GM12878 (cell line): Measurements from ENCODE around the gene COMMD7. TPM values are rescaled to one million over a fixed set of nuclear protein-coding genes. Genes with fewer than 3 reads are reported as not detected.

Experiments used
- CREM ChIP-seq: IDR thresholded peaks from 2 replicates; pipeline ENCODE4 v1.6.1; 2014; ENCODE audit warnings: antibody characterized with exemption, low read depth
- GATAD2B ChIP-seq: fragments of 450-650 bp; conservative IDR thresholded peaks from 2 replicates; pipeline ENCODE4 v1.6.1; 2017; ENCODE audit warnings: low read depth, mild to moderate bottlenecking, moderate library complexity
- JUND ChIP-seq: IDR thresholded peaks from 2 replicates; pipeline ENCODE4 v1.6.1; 2012; ENCODE audit warnings: low read depth, mild to moderate bottlenecking, low read length, improper control_type of control experiment, moderate library complexity
- KLF5 ChIP-seq: fragments of 450-650 bp; IDR thresholded peaks from 2 replicates; pipeline ENCODE4 v1.6.1; 2014; ENCODE audit warnings: mild to moderate bottlenecking; ENCODE audit not compliant: partially characterized antibody
- NFXL1 ChIP-seq: fragments of 450-650 bp; IDR thresholded peaks from 2 replicates; pipeline ENCODE4 v1.6.1; 2017; ENCODE audit warnings: antibody characterized with exemption, mild to moderate bottlenecking, borderline replicate concordance
- NR2C1 ChIP-seq: fragments of 450-650 bp; IDR thresholded peaks from 2 replicates; pipeline ENCODE4 v1.6.1; 2017; ENCODE audit warnings: antibody characterized with exemption, mild to moderate bottlenecking, moderate library complexity
- POLR2AphosphoS5 ChIP-seq: IDR thresholded peaks from 2 replicates; pipeline ENCODE4 v1.6.1; 2011; ENCODE audit warnings: mild to moderate bottlenecking, low read length, inconsistent platforms
- SPI1 ChIP-seq: IDR thresholded peaks from 2 replicates; pipeline ENCODE4 v1.6.1; 2011; ENCODE audit warnings: low read depth, mild to moderate bottlenecking, low read length, moderate library complexity, borderline replicate concordance; ENCODE audit not compliant: insufficient read depth
- TCF3 ChIP-seq: IDR thresholded peaks from 2 replicates; pipeline ENCODE4 v1.6.1; 2012; ENCODE audit warnings: low read depth, mild to moderate bottlenecking, low read length, borderline replicate concordance; ENCODE audit not compliant: insufficient read depth
- ZNF384 ChIP-seq: IDR thresholded peaks from 2 replicates; pipeline ENCODE4 v1.6.1; 2012; ENCODE audit warnings: low read depth, mild to moderate bottlenecking, low read length, improper control_type of control experiment, borderline replicate concordance
- polyA plus RNA-seq, 11 experiments: library from polyadenylated mRNA; depleted of rRNA in 4 of 11; unstranded in 6 of 11; stranded (reverse) in 5 of 11; fragments of >200 nt; fragmentation: Nextera tagmentation in 4 of 11; fragmentation: Illumina TruSeq in 1 of 11; extraction: Ambion mirVana in 4 of 11; extraction: Trizol in 1 of 11; gene quantifications; 1 replicate in 1 of 11; 2 replicates in 10 of 11; pipeline versions ENCODE4 v1.2.1 to v1.2.3, GENCODE V29; 2011 to 2016; ENCODE audit warnings: inconsistent platforms in 2 of 11, missing spikeins in 2 of 11, low read depth in 1 of 11
- total RNA-seq, 4 experiments: library from RNA; depleted of rRNA in 3 of 4; stranded (reverse); fragments of >200 nt in 3 of 4; fragmentation: Illumina TruSeq in 1 of 4; extraction: Trizol in 1 of 4; gene quantifications; 2 replicates each; pipeline versions ENCODE4 v1.2.1 to v1.2.3, GENCODE V29; 2013 to 2021
- TF ChIP-seq, protein P1 (sequence below): fragments of 450-650 bp; IDR thresholded peaks from 2 replicates; pipeline ENCODE4 v1.6.1; 2017; ENCODE audit warnings: mild to moderate bottlenecking
- TF ChIP-seq, protein P2 (sequence below): fragments of 450-650 bp; IDR thresholded peaks from 2 replicates; pipeline ENCODE4 v1.6.1; 2014; ENCODE audit warnings: mild to moderate bottlenecking
- TF ChIP-seq, protein P3 (sequence below): fragments of 450-650 bp; IDR thresholded peaks from 2 replicates; pipeline ENCODE4 v1.6.1; 2017; ENCODE audit warnings: mild to moderate bottlenecking, moderate library complexity
- TF ChIP-seq, protein P4 (sequence below): fragments of 450-650 bp; formaldehyde crosslinking; IDR thresholded peaks from 2 replicates; pipeline ENCODE4 v1.5.0; 2022; ENCODE audit warnings: mild to moderate bottlenecking, missing genetic modification characterization
- TF ChIP-seq, protein P5 (sequence below): fragments of 450-650 bp; IDR thresholded peaks from 2 replicates; pipeline ENCODE4 v1.6.1; 2016; ENCODE audit warnings: mild to moderate bottlenecking

Gene COMMD7
- total and polyA plus RNA-seq, 10 of the 15 experiments (the other 5 are each of a cell fraction or from before 2014, with no cell fraction given) = 9.1 to 61.0 (median 27.7) TPM

DNA sequence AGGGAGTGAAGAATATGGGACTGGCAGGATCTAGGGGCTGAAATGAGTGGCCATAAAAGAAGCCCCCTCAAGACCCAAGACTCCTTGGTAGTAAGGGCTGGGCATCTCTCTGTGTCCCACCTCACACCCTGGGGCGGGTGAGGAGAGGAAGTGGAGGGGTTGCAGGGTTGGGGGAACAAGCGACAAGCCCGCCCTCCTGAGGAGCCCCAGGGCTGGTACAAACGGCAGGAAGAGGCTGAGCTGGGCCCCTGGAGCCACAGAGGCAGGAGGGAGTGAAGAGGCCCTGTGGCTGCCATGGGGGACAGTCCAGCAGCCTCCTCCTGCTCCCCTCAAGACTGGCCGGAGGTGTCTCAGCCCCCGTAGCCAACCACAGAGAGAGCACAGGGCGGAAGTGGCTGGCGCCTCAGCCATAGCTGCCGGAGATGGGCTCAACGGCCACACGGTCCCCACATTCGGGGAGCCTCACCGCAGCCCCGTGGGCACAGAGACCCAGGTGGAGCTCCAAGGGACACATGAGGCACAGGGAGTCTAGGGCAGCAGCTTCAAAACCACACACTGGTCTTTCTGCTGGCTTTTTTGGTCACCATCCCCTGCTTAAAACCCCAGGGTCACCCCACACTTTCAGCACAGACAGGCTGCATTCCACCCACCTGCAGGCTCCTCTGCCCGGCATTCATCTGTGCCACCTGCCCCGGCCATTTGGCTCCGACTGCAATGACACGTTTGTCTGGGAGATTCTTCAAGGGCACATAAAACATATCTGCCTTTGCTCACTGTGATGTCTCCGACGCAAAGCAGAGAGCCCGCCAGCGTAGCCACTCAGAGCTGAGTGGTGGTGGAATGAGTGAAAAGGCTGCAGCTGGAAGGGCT is 70.0 kb downstream of the COMMD7 start (continued):
- TF ChIP-seq, protein P1, sequence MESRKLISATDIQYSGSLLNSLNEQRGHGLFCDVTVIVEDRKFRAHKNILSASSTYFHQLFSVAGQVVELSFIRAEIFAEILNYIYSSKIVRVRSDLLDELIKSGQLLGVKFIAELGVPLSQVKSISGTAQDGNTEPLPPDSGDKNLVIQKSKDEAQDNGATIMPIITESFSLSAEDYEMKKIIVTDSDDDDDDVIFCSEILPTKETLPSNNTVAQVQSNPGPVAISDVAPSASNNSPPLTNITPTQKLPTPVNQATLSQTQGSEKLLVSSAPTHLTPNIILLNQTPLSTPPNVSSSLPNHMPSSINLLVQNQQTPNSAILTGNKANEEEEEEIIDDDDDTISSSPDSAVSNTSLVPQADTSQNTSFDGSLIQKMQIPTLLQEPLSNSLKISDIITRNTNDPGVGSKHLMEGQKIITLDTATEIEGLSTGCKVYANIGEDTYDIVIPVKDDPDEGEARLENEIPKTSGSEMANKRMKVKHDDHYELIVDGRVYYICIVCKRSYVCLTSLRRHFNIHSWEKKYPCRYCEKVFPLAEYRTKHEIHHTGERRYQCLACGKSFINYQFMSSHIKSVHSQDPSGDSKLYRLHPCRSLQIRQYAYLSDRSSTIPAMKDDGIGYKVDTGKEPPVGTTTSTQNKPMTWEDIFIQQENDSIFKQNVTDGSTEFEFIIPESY = no peak
- TF ChIP-seq JUND = no peak
- TF ChIP-seq NFXL1 = no peak
- TF ChIP-seq POLR2AphosphoS5 = peak; percentile 54; the same call in 1 of the 2 replicates
- no peak for TF ChIP-seq KLF5
- TF ChIP-seq, protein P2, sequence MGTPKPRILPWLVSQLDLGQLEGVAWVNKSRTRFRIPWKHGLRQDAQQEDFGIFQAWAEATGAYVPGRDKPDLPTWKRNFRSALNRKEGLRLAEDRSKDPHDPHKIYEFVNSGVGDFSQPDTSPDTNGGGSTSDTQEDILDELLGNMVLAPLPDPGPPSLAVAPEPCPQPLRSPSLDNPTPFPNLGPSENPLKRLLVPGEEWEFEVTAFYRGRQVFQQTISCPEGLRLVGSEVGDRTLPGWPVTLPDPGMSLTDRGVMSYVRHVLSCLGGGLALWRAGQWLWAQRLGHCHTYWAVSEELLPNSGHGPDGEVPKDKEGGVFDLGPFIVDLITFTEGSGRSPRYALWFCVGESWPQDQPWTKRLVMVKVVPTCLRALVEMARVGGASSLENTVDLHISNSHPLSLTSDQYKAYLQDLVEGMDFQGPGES = no peak
- 0 out of 2 replicates have a peak, but pooled peaks have one; percentile 18 for TF ChIP-seq TCF3
- TF ChIP-seq CREM = no peak
- TF ChIP-seq, protein P3, sequence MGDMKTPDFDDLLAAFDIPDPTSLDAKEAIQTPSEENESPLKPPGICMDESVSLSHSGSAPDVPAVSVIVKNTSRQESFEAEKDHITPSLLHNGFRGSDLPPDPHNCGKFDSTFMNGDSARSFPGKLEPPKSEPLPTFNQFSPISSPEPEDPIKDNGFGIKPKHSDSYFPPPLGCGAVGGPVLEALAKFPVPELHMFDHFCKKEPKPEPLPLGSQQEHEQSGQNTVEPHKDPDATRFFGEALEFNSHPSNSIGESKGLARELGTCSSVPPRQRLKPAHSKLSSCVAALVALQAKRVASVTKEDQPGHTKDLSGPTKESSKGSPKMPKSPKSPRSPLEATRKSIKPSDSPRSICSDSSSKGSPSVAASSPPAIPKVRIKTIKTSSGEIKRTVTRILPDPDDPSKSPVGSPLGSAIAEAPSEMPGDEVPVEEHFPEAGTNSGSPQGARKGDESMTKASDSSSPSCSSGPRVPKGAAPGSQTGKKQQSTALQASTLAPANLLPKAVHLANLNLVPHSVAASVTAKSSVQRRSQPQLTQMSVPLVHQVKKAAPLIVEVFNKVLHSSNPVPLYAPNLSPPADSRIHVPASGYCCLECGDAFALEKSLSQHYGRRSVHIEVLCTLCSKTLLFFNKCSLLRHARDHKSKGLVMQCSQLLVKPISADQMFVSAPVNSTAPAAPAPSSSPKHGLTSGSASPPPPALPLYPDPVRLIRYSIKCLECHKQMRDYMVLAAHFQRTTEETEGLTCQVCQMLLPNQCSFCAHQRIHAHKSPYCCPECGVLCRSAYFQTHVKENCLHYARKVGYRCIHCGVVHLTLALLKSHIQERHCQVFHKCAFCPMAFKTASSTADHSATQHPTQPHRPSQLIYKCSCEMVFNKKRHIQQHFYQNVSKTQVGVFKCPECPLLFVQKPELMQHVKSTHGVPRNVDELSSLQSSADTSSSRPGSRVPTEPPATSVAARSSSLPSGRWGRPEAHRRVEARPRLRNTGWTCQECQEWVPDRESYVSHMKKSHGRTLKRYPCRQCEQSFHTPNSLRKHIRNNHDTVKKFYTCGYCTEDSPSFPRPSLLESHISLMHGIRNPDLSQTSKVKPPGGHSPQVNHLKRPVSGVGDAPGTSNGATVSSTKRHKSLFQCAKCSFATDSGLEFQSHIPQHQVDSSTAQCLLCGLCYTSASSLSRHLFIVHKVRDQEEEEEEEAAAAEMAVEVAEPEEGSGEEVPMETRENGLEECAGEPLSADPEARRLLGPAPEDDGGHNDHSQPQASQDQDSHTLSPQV = no peak
- peak; percentile 66 for TF ChIP-seq SPI1
- TF ChIP-seq, protein P4, sequence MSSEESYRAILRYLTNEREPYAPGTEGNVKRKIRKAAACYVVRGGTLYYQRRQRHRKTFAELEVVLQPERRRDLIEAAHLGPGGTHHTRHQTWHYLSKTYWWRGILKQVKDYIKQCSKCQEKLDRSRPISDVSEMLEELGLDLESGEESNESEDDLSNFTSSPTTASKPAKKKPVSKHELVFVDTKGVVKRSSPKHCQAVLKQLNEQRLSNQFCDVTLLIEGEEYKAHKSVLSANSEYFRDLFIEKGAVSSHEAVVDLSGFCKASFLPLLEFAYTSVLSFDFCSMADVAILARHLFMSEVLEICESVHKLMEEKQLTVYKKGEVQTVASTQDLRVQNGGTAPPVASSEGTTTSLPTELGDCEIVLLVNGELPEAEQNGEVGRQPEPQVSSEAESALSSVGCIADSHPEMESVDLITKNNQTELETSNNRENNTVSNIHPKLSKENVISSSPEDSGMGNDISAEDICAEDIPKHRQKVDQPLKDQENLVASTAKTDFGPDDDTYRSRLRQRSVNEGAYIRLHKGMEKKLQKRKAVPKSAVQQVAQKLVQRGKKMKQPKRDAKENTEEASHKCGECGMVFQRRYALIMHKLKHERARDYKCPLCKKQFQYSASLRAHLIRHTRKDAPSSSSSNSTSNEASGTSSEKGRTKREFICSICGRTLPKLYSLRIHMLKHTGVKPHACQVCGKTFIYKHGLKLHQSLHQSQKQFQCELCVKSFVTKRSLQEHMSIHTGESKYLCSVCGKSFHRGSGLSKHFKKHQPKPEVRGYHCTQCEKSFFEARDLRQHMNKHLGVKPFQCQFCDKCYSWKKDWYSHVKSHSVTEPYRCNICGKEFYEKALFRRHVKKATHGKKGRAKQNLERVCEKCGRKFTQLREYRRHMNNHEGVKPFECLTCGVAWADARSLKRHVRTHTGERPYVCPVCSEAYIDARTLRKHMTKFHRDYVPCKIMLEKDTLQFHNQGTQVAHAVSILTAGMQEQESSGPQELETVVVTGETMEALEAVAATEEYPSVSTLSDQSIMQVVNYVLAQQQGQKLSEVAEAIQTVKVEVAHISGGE = no peak
- no peak for TF ChIP-seq NR2C1
- TF ChIP-seq GATAD2B = peak; percentile 41; the same call in 1 of the 2 replicates
- TF ChIP-seq ZNF384 = no peak
- TF ChIP-seq, protein P5, sequence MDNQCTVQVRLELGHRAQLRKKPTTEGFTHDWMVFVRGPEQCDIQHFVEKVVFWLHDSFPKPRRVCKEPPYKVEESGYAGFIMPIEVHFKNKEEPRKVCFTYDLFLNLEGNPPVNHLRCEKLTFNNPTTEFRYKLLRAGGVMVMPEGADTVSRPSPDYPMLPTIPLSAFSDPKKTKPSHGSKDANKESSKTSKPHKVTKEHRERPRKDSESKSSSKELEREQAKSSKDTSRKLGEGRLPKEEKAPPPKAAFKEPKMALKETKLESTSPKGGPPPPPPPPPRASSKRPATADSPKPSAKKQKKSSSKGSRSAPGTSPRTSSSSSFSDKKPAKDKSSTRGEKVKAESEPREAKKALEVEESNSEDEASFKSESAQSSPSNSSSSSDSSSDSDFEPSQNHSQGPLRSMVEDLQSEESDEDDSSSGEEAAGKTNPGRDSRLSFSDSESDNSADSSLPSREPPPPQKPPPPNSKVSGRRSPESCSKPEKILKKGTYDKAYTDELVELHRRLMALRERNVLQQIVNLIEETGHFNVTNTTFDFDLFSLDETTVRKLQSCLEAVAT = no peak
